HepG2 (cell line): ENCODE results near the gene CDK14. TPM values are rescaled to one million over a fixed set of nuclear protein-coding genes. Genes with fewer than 3 reads are reported as not detected.

ENCODE experiments used
- ATAC-seq: fragments of 200-7000 bp; cut with Tn5 transposase; 3 replicates; pipeline ENCODE4 v1.9.1; 2020; ENCODE audit warnings: mild to moderate bottlenecking, moderate library complexity
- BruUV-seq: library from RNA; stranded (reverse); fragments of 400-500 nt; replicated peaks from 2 replicates; lab custom pipeline; 2021; lab: Mats Ljungman, UMichigan
- CTCF ChIA-PET: fragments of 300-600 bp; formaldehyde crosslinking; extraction: SDS; loops from one replicate; lab custom pipeline; 2021; ENCODE audit warnings: low total read pairs, inconsistent platforms, low intra/inter-chr PET ratio; lab: Yijun Ruan, JAX
- POLR2A ChIA-PET: fragments of 350-600 bp; sonication (Branson Sonifier 250); formaldehyde crosslinking; loops from one replicate; lab custom pipeline; 2020; ENCODE audit warnings: antibody characterized with exemption, inconsistent platforms; lab: Yijun Ruan, JAX
- DNase-seq: peaks from one replicate; pipeline ENCODE4 v3.0.0-alpha.2; 2015; ENCODE audit warnings: low spot score
- FAIRE-seq: peaks from 3 replicates; lab custom pipeline; 2011; peaks lifted over from hg19 to GRCh38; lab: Jason Lieb, UNC
- H2AFZ ChIP-seq: one replicate; pipeline ENCODE4 v1.6.1; 2011; ENCODE audit warnings: low read length, inconsistent platforms
- H3K27ac ChIP-seq: fragments of 300-600 bp; 3 replicates; pipeline ENCODE4 v1.8.0; 2011; ENCODE audit warnings: mixed run types, mild to moderate bottlenecking, mixed read lengths, low read length, inconsistent platforms; ENCODE audit not compliant: insufficient read depth; ENCODE audit errors: extremely low read length
- H3K27me3 ChIP-seq, 2 experiments: fragments of 200-600 bp in 1 of 2; 2 replicates in 1 of 2; 3 replicates in 1 of 2; pipeline versions ENCODE4 v1.6.0 to v1.8.0; 2011; ENCODE audit warnings: low read length in 2 of 2, mild to moderate bottlenecking in 2 of 2, moderate library complexity in 2 of 2, inconsistent platforms in 1 of 2; ENCODE audit not compliant: insufficient read depth in 2 of 2, control insufficient read depth in 1 of 2
- H3K36me3 ChIP-seq, 2 experiments: fragments of 200-600 bp in 1 of 2; replicated peaks in 1 of 2; 2 replicates in 1 of 2; 3 replicates in 1 of 2; pipeline versions ENCODE4 v1.5.1 to v1.8.0; 2011; ENCODE audit warnings: low read length in 2 of 2, inconsistent platforms in 1 of 2; ENCODE audit not compliant: insufficient read depth in 2 of 2, control insufficient read depth in 1 of 2
- H3K4me1 ChIP-seq: 2 replicates; pipeline ENCODE4 v1.5.1; 2012; ENCODE audit warnings: low read length, inconsistent platforms; ENCODE audit not compliant: insufficient read depth
- H3K4me2 ChIP-seq: 2 replicates; pipeline ENCODE4 v1.6.0; 2011; ENCODE audit warnings: low read depth, low read length, inconsistent platforms
- H3K4me3 ChIP-seq, 3 experiments: fragments of 200-600 bp in 1 of 3; sonication (generic), shearing (Covaris generic) in 1 of 3; replicated peaks in 1 of 3; 2 replicates each; pipeline ENCODE4 v1.5.1; 2011 to 2016; ENCODE audit warnings: low read length in 3 of 3, inconsistent platforms in 2 of 3, low read depth in 2 of 3, mild to moderate bottlenecking in 2 of 3, control low read depth in 1 of 3, mixed read lengths in 1 of 3; ENCODE audit not compliant: insufficient read depth in 1 of 3
- H3K79me2 ChIP-seq: one replicate; pipeline ENCODE4 v1.6.1; 2011; ENCODE audit warnings: low read length, inconsistent platforms; ENCODE audit not compliant: insufficient read depth
- H3K9ac ChIP-seq: 2 replicates; pipeline ENCODE4 v1.6.0; 2011; ENCODE audit warnings: mild to moderate bottlenecking, low read depth, low read length, inconsistent platforms; ENCODE audit not compliant: insufficient read depth
- H3K9me3 ChIP-seq: 2 replicates; pipeline ENCODE4 v1.5.1; 2012; ENCODE audit warnings: mild to moderate bottlenecking, low read length
- H4K20me1 ChIP-seq: 2 replicates; pipeline ENCODE4 v1.6.0; 2011; ENCODE audit warnings: inconsistent platforms, mild to moderate bottlenecking, low read length, moderate library complexity; ENCODE audit not compliant: insufficient read depth
- FLYWCH1 ChIP-seq: sonication (generic); formaldehyde crosslinking; IDR thresholded peaks from 2 replicates; pipeline ENCODE4 v1.8.1; 2023; ENCODE audit warnings: mild to moderate bottlenecking, missing genetic modification reagents
- GMEB1 ChIP-seq: sonication (generic); formaldehyde crosslinking; IDR thresholded peaks from 2 replicates; pipeline ENCODE4 v1.5.1; 2020; ENCODE audit warnings: missing genetic modification reagents, mild to moderate bottlenecking, borderline replicate concordance
- KLF15 ChIP-seq: sonication (generic); formaldehyde crosslinking; IDR thresholded peaks from 2 replicates; pipeline ENCODE4 v1.8.1; 2023; ENCODE audit warnings: borderline replicate concordance, mild to moderate bottlenecking, inconsistent platforms, missing genetic modification reagents, mixed read lengths
- MYNN ChIP-seq: sonication (generic); formaldehyde crosslinking; IDR thresholded peaks from 2 replicates; pipeline ENCODE4 v1.4.0; 2020; ENCODE audit warnings: mild to moderate bottlenecking, low read depth, missing genetic modification reagents
- ZFAT ChIP-seq: sonication (generic); formaldehyde crosslinking; conservative IDR thresholded peaks from 2 replicates; pipeline ENCODE4 v1.8.1; 2023; ENCODE audit warnings: missing genetic modification reagents, inconsistent platforms
- ZNF260 ChIP-seq: sonication (generic); formaldehyde crosslinking; IDR thresholded peaks from 2 replicates; pipeline ENCODE4 v1.4.0; 2020; ENCODE audit warnings: missing genetic modification reagents, low read depth, mild to moderate bottlenecking, borderline replicate concordance
- WGBS: methylation state at CpG from one replicate; pipeline ENCODE4 v1.1.6; 2017; ENCODE audit warnings: low lambda C conversion rate; 5-methylcytosine and 5-hydroxymethylcytosine counted together
- in situ Hi-C: cut with HindIII; loops from 2 replicates; pipeline ENCODE4 v1.10.0; 2017; ENCODE audit warnings: low pct_unique_long_range_greater_than_20kb; ENCODE audit not compliant: extremely low pct_ligation_motif_present
- intact Hi-C: fragments of 100-400 bp; cut with micrococcal nuclease; formaldehyde crosslinking; loops from one replicate; pipeline ENCODE4 v1.10.0; 2022; ENCODE audit not compliant: unreplicated experiment
- polyA plus RNA-seq, 8 experiments: library from polyadenylated mRNA; depleted of rRNA in 3 of 8; stranded (reverse) in 7 of 8; unstranded in 1 of 8; fragments of >200 nt; fragmentation: Illumina TruSeq in 4 of 8; extraction: Trizol in 4 of 8; gene quantifications; 2 replicates each; pipeline versions ENCODE4 v1.2.1 to v1.2.3, GENCODE V29; 2011 to 2016; ENCODE audit warnings: low read depth in 4 of 8, missing spikeins in 1 of 8, mixed read lengths in 1 of 8; ENCODE audit not compliant: insufficient read depth in 1 of 8
- total RNA-seq, 5 experiments: library from RNA; depleted of rRNA; stranded (reverse); fragments of >200 nt; fragmentation: Illumina TruSeq; extraction: Trizol; gene quantifications; 2 replicates each; pipeline ENCODE4 v1.2.3, GENCODE V29; 2016; ENCODE audit warnings: low read depth in 1 of 5
- TF ChIP-seq, protein P1 (sequence below): sonication (generic); formaldehyde crosslinking; IDR thresholded peaks from 2 replicates; pipeline ENCODE4 v1.9.0; 2021; ENCODE audit warnings: mild to moderate bottlenecking, missing genetic modification reagents

The CDK14 gene
- total and polyA plus RNA-seq, 2 of the 13 experiments (the other 11 are each of a cell fraction or from before 2014, with no cell fraction given) = 0.26 to 0.71 TPM

DNA sequence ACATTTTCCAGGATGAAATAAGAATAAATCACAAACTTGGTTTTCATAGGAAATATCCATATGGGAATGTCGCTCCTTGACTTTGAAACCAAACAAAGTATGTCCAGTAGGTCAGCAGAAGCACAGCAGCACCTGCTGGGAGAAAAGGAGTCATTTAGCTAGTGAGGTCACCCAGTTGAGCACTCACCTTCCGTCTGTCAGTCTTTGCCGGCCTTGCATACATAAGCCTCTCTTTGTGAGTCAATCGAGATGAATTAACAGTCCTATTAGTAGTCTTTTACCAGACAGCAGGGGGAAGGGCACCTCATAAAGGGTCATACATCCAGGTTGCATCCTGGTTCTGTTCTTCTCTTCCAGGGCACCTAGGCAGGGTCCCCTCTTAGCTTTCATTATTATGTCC lies 435.6 kb downstream of the CDK14 start:
- in situ Hi-C loops = no loop called here
- TF ChIP-seq ZNF260 (CRISPR knock-in tag) (no peak), FLYWCH1 (CRISPR knock-in tag) (no peak), KLF15 (no peak), GMEB1 (no peak), MYNN (CRISPR knock-in tag) (no peak), ZFAT (CRISPR knock-in tag) (no peak)
- TF ChIP-seq, protein P1, sequence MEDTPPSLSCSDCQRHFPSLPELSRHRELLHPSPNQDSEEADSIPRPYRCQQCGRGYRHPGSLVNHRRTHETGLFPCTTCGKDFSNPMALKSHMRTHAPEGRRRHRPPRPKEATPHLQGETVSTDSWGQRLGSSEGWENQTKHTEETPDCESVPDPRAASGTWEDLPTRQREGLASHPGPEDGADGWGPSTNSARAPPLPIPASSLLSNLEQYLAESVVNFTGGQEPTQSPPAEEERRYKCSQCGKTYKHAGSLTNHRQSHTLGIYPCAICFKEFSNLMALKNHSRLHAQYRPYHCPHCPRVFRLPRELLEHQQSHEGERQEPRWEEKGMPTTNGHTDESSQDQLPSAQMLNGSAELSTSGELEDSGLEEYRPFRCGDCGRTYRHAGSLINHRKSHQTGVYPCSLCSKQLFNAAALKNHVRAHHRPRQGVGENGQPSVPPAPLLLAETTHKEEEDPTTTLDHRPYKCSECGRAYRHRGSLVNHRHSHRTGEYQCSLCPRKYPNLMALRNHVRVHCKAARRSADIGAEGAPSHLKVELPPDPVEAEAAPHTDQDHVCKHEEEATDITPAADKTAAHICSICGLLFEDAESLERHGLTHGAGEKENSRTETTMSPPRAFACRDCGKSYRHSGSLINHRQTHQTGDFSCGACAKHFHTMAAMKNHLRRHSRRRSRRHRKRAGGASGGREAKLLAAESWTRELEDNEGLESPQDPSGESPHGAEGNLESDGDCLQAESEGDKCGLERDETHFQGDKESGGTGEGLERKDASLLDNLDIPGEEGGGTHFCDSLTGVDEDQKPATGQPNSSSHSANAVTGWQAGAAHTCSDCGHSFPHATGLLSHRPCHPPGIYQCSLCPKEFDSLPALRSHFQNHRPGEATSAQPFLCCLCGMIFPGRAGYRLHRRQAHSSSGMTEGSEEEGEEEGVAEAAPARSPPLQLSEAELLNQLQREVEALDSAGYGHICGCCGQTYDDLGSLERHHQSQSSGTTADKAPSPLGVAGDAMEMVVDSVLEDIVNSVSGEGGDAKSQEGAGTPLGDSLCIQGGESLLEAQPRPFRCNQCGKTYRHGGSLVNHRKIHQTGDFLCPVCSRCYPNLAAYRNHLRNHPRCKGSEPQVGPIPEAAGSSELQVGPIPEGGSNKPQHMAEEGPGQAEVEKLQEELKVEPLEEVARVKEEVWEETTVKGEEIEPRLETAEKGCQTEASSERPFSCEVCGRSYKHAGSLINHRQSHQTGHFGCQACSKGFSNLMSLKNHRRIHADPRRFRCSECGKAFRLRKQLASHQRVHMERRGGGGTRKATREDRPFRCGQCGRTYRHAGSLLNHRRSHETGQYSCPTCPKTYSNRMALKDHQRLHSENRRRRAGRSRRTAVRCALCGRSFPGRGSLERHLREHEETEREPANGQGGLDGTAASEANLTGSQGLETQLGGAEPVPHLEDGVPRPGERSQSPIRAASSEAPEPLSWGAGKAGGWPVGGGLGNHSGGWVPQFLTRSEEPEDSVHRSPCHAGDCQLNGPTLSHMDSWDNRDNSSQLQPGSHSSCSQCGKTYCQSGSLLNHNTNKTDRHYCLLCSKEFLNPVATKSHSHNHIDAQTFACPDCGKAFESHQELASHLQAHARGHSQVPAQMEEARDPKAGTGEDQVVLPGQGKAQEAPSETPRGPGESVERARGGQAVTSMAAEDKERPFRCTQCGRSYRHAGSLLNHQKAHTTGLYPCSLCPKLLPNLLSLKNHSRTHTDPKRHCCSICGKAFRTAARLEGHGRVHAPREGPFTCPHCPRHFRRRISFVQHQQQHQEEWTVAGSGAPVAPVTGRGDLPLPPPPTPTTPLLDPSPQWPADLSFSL = no peak
- TF ChIP-seq, all 625 proteins: peak for 0
- intact Hi-C loops = no loop called here
- no peaks in the 10 kb centered on the region for H3K4me1 ChIP-seq
- POLR2A ChIA-PET = no interaction called here
- CTCF ChIA-PET = no interaction called here
- H3K9ac ChIP-seq = no peak overlapping the region
- no peaks in the 10 kb centered on the region for H3K36me3 ChIP-seq
- ATAC-seq (no peak; the same call in 2 of the 3 replicates), FAIRE-seq (no peak), DNase-seq (no peak)
- no peaks in the 10 kb centered on the region for H3K27me3 ChIP-seq
- H3K27ac ChIP-seq = no peak overlapping the region
- no peak overlapping the region for H3K4me3 ChIP-seq
- no TSS peak for BruUV-seq
- H2AFZ ChIP-seq = no peak overlapping the region
- H4K20me1 ChIP-seq = no peaks in the 10 kb centered on the region
- H3K9me3 ChIP-seq = no peaks in the 10 kb centered on the region
- no peak overlapping the region for H3K4me2 ChIP-seq
- no peaks in the 10 kb centered on the region for H3K79me2 ChIP-seq
- WGBS = 7% methylated on average over 2 of the region's 4 CpGs
